SU-DHL-6 (cell line): ENCODE measurements around the gene AGO4.

Source experiments
- CTCF ChIP-seq: fragments of 200-600 bp; sonication (generic); IDR thresholded peaks from one replicate; pipeline ENCODE4 v1.5.1; 2017; ENCODE audit warnings: antibody characterized with exemption, mild to moderate bottlenecking, low read length, moderate library complexity; ENCODE audit not compliant: insufficient read depth, poor library complexity, severe bottlenecking
- EZH2phosphoT487 ChIP-seq: fragments of 200-600 bp; sonication (generic), shearing (Covaris generic); conservative IDR thresholded peaks from 2 replicates; pipeline ENCODE4 v1.6.1; 2018; ENCODE audit warnings: mild to moderate bottlenecking, antibody characterized with exemption, low read length, moderate library complexity, mixed read lengths

GRCh38 chr1:35835398-35835797 is 27.6 kb downstream of the AGO4 start:
- no peak for TF ChIP-seq CTCF
- no peak for TF ChIP-seq EZH2phosphoT487
